GM23338 (cell line): ENCODE data around the gene PLCH2. TPM values are rescaled to one million over a fixed set of nuclear protein-coding genes. Genes with fewer than 3 reads are reported as not detected.

Source experiments
- CREB1 ChIP-seq: fragments of 250-450 bp; sonication (Bioruptor Pico); IDR thresholded peaks from 2 replicates; pipeline ENCODE4 v1.5.0; 2020; ENCODE audit warnings: low read depth, mild to moderate bottlenecking, moderate library complexity
- CTCF ChIP-seq, 2 experiments: fragments of 200-600 bp in 1 of 2; sonication (generic) in 1 of 2; conservative IDR thresholded peaks; 2 replicates each; pipeline versions ENCODE4 v1.5.1 to v1.6.1; 2016 to 2017; ENCODE audit warnings: antibody characterized with exemption in 2 of 2, low read depth in 2 of 2, mild to moderate bottlenecking in 2 of 2, moderate library complexity in 1 of 2
- REST ChIP-seq: IDR thresholded peaks from one replicate; pipeline ENCODE4 v1.6.1; 2018; ENCODE audit warnings: antibody characterized with exemption; ENCODE audit not compliant: unreplicated experiment
- STAT1 ChIP-seq: IDR thresholded peaks from one replicate; pipeline ENCODE4 v1.6.1; 2016; ENCODE audit warnings: antibody characterized with exemption; ENCODE audit not compliant: unreplicated experiment
- ZNF114 ChIP-seq: fragments of 250-450 bp; sonication (Bioruptor Pico); IDR thresholded peaks from 2 replicates; pipeline ENCODE4 v1.5.0; 2020; ENCODE audit warnings: mild to moderate bottlenecking, moderate library complexity
- ZNF331 ChIP-seq: fragments of 250-450 bp; sonication (Bioruptor Pico); IDR thresholded peaks from 2 replicates; pipeline ENCODE4 v1.5.0; 2020; ENCODE audit warnings: low read depth, mild to moderate bottlenecking, moderate library complexity
- ZNF462 ChIP-seq: fragments of 250-450 bp; sonication (Bioruptor Pico); IDR thresholded peaks from 2 replicates; pipeline ENCODE4 v1.5.0; 2020; ENCODE audit warnings: mild to moderate bottlenecking, moderate library complexity
- polyA plus RNA-seq: library from polyadenylated mRNA; unstranded; fragments of >200 nt; fragmentation: Nextera tagmentation; extraction: Ambion mirVana; gene quantifications from 2 replicates; pipeline ENCODE4 v1.2.1, GENCODE V29; 2016
- total RNA-seq: library from RNA; depleted of rRNA; stranded (reverse); fragments of >200 nt; shearing (Covaris generic); gene quantifications from 2 replicates; pipeline ENCODE4 v1.2.3, GENCODE V29; 2014

Gene PLCH2
- total and polyA plus RNA-seq, 2 experiments from 2014 or later = 0.31 TPM; not detected in 1

GRCh38 chr1:2504949-2505272, 28.8 kb downstream of the PLCH2 start (continued):
- no peak for TF ChIP-seq ZNF462 (CRISPR knock-in tag)
- no peak for TF ChIP-seq ZNF331 (CRISPR knock-in tag)
- TF ChIP-seq STAT1 = no peak
- no peak for TF ChIP-seq ZNF114
- TF ChIP-seq REST = no peak
- TF ChIP-seq CREB1 (CRISPR knock-in tag) = no peak
- TF ChIP-seq CTCF (conservative IDR thresholded peaks at IDR 0.05; ENCODE audit: low read depth in 2 of 2) = no peak
